Activated T-helper 1 cell treated with Interleukin-2 at 50 U/mL for 16 hours (primary cell): ENCODE measurements around the gene VASP.

Experiments
- DNase-seq: peaks from one replicate; pipeline ENCODE4 v3.0.0-alpha.2; 2020; ENCODE audit warnings: low read depth

Gene VASP

DNA sequence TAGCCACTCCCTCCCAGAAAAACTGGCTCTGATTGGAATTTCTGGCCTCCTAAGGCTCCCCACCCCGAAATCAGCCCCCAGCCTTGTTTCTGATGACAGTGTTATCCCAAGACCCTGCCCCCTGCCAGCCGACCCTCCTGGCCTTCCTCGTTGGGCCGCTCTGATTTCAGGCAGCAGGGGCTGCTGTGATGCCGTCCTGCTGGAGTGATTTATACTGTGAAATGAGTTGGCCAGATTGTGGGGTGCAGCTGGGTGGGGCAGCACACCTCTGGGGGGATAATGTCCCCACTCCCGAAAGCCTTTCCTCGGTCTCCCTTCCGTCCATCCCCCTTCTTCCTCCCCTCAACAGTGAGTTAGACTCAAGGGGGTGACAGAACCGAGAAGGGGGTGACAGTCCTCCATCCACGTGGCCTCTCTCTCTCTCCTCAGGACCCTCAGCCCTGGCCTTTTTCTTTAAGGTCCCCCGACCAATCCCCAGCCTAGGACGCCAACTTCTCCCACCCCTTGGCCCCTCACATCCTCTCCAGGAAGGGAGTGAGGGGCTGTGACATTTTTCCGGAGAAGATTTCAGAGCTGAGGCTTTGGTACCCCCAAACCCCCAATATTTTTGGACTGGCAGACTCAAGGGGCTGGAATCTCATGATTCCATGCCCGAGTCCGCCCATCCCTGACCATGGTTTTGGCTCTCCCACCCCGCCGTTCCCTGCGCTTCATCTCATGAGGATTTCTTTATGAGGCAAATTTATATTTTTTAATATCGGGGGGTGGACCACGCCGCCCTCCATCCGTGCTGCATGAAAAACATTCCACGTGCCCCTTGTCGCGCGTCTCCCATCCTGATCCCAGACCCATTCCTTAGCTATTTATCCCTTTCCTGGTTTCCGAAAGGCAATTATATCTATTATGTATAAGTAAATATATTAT, 33.3 kb upstream of the VASP start:
- DNase-seq = no peak

DNA sequence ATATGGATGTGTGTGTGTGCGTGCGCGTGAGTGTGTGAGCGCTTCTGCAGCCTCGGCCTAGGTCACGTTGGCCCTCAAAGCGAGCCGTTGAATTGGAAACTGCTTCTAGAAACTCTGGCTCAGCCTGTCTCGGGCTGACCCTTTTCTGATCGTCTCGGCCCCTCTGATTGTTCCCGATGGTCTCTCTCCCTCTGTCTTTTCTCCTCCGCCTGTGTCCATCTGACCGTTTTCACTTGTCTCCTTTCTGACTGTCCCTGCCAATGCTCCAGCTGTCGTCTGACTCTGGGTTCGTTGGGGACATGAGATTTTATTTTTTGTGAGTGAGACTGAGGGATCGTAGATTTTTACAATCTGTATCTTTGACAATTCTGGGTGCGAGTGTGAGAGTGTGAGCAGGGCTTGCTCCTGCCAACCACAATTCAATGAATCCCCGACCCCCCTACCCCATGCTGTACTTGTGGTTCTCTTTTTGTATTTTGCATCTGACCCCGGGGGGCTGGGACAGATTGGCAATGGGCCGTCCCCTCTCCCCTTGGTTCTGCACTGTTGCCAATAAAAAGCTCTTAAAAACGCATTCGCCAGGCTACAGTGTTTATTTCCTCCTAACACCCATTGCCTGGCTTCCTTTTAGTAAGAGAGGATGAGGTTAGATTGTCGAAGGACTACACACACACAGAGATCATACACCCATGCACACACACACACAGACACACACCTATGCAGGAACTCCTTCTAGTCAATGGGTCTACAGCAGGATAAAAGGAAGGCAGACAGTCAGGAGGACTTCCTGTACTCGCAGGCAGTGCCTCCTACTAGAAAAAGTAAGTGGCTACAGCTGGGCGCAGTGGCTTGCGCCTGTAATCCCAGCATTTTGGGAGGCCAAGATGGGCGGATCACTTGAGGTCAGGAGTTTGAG, 32.4 kb upstream of the VASP start:
- DNase-seq = no peak

DNA sequence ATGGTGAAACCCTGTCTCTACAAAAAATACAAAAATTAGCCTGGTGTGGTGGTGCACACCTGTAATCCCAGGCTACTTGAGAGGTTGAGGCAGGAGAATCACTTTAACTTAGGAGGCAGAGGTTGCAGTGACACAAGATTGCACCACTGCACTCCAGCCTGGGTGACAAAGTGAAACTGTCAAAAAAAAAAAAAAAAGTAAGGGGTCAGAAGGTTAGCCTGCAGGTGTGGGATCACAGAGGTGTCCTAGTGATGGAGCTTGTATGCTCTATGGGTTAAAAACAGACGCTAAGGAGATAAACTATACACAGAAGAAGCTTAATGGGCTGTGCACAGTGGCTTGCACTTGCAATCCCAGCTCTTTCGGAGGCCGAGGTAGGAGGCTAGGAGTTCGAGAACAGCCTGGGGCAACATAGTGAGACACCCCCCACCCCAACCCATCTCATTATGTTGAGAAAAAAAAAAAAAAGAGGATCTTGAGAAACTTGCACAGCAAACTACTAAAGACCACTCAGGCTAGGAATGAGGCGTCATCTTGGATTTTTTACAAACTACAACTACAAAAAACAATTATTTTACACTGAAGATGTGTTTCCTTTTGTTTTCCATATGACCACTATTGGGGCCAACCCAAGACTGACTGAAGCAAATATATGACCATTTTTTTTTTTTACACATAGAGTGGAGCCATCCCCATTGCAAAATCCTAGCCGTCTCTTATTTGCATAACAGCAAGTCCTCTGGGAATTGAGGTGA, 31.6 kb upstream of the VASP start:
- no peak for DNase-seq

DNA sequence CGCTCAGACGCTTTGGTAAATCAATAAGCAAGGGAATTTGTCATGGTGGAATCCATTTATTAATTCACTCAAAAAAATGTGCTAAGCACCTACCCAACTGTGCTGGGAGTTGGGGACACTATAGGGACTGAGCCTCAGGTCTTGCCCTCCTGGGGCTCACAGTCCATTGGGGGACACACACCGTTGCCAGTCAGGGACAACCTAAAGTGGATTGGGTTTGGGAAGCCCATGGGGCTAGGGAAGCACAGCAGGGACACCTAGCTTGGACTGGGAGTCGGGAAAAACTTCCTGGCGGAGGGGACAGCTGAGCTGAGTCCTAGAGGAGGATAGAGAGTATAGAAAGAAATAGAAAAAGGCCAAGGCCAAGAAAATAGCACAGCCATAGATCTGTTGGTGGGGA, 31.0 kb upstream of the VASP start:
- DNase-seq = no peak

DNA sequence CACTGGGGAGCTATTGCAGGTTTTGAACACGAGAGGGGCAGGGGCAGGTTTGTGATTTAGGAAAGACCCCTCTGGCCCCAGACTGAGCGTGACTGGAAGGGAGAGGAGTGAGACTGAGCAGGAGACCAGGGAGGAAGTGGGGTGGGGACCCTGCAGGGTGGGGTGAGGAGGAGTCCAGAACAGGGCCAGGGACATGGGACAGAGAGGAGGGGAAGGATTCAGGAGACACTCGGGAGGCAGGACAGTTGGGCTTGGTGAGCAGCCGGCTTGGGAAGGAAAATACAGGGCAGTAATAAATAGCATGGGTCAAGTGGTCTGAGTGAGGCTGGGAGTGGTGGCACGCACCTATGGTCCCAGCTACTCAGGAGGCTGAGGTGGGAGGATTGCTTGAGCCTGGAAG, 30.1 kb upstream of the VASP start:
- no peak for DNase-seq

DNA sequence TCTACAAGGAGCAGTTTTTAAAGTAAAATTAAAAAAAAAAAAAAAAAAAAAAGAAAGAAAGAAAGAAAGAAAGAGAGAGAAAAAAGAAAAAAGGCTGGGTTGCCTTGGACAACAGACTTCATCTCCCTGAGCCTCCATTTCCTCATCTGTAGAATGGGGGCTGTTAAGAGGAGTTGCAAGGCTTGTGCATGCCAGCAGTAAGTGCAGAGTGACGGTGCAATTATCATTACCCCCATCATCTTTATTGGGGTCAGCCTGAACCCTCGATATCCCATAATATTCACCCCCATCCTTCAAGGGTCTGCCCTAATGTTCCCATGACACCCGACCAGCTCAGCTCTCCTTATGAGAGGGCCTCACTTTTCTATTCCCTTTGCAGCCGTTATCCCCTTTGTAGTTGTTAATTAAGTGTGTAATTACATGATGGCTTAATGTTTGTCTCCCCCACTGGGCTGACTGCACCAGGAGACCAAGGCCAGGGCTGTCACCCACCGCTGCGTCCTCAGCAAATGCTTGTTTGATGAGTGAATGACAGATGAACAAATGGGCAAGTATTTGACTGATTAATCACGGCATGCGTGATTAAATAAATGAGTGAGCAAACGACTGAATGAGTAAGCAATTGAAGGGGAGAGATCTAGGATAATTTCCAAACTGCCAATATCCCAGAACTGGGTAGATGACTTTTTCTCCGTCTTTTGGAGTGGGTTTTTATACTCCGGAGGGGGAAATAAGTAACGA, 29.4 kb upstream of the VASP start:
- no peak for DNase-seq

DNA sequence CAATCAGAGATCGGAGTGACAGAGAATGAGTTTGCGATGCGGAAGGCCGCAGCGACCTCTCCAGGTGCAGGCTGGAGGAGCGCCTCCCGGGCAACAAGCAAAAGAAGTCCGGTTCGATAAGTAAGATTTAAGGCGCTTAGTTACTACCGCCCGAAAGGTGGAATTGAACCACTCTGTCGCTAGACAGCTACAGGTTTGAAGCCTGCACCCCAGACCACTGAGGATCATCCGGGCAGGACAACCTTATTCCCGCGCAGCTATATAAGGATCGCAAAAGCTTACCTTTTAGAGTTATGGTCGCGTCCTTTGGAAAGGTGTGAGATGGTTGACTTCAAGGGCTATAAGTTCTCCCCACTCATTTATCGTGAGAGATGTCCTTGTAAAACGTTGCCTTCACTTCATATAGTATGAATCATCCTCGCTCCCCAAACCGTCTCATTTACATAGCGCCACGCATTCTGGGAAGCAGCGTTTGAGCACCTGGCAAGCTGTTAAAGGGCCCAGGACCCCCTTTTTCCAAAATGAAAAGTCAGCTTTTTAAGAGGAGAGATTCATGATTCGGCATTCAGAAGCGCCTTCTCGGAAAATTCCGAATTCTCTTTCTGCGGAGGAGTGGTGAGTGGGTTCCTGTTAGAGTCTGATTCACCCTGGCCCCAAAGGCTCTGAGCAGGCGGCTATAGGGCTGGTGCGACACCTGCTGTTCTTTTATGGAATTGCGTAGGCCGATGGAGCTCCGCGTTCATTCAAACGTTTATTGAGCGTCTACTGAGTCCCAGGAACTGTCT, 28.6 kb upstream of the VASP start:
- DNase-seq = peak; percentile 76

DNA sequence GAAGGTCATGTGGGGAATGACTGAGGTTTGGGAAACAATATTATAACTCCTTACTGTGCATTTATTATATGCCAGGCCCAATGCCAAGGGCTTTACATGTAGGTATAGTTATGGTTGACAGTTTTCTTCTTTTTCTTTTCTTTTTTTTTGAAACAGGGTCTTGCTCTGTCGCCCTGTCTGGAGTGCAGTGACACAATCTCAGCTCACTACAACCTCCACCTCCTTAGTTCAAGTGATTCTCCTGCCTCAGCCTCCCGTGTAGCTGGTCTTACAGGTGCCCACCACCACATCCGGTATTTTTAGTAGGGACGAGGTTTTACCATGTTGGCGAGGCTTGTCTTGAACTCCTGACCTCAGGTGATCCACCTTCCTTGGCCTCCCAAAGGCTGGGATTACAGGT, 24.2 kb upstream of the VASP start:
- no peak for DNase-seq

DNA sequence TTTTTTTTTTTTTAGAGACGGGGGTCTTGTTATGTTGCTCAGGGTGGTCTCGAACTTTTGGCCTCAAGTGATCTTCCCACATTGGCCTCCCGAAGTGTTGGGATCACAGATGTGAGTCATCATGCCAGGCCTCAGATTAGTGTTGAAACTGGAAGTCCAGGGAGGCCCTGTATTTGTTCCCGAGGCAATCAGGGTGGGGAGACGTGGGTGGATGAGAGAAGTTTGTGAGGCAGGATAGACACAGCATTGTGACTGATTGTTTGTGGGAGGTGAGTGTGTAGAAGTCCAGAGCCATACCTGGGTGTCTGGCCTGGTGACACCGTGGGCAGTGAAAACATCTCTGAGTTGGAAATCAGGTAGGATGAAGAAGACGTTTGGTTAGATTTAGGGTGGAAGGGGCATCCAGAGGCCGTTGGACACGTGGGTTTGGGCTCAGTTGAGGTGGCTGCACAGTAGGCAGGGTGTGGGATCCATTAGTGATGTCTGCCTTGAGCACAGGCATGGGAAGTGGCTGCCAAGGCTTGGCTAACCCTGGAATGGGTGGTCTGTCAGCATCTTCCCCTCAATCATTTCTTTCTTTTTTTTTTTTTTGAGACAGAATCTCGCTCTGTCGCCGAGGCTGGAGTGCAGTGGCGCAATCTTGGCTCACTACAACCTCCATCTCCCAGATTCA, 22.9 kb upstream of the VASP start:
- no peak for DNase-seq

DNA sequence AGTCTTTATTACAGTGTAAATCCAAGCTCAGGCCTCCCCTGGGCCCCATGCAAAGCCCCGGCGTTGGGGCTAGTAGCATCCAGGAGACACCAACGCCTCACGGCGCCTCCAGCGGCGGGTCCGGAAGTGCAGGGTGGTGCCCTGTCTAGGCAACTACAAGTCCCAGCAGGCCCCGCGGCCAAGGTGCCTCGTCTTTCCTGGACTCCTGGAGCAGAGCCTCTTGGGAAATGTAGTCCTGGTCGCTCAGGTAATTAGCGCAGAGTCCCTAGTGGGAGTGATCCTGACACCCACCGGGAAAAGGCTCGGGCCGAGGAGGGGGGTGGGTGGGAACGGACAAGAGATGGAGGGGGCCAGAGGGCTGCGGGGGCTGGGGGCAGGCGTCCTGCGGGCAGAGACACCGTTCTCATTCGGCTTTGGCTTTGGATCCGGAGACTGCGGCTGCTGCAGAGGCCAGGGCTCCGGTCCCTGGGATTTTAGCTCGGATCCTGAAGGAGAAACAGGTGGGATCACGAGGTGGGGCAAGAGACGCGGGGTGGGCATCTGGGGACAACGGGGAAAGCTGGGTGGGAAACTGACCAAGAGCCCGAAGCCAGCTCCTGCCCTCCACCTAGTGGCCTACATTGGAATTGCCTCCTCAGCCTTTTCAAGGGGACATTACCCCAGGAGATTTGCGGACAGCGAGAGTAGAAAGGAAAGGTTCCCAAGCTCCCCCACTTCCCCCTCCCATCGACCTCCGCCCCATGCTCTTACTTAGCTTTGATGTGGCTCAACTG, 21.8 kb upstream of the VASP start:
- peak; percentile 92 for DNase-seq

DNA sequence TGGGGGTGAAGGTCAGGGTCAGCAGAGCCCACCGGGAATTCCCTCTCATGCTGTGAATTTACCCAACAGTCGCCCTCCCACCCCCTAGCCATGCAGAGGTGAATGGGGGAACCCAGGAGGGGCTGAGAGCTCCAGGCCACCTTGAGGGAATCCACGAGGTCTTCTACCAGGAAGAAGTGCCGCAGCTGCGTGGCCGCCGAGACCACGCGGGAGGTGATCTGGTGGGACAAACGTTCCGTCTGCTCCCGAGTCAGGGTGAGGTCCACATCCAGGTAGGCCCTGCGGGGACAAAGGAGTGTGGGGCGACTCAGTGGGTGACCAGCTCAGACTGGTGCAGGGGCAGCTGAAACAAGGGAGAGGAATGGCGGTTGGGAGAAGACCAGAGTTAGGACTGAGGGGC, 18.6 kb upstream of the VASP start:
- no peak for DNase-seq

DNA sequence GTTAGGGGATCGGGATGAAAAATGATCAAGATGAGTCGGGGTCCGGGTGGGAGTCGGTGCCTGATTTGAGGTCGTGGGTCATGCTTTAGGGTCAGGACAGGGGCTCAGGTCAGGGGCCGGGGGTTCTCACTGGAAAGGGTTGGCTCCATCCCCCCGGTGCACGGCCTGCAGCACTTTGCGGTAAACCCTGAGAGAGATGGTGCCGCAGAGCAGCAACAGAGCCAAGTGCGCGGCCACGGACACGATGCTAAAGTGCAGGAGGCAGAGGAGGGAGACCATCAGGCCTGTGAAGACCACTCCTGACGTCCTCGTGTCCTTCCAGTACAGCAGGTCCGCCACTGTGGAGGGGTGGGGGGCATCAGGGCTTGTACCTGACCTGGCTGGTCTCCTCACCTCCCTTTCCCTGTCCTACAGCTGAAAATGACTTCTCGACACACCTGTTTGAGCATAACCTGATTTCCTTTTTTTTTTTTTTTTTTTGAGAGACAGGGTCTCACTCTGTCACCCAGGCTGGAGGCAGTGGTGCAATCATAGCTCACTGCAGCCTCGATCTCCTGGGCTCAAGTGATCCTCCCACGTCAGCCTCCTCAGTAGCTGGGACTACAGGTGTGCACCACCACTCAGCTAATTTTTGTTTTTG, 17.9 kb upstream of the VASP start:
- no peak for DNase-seq

DNA sequence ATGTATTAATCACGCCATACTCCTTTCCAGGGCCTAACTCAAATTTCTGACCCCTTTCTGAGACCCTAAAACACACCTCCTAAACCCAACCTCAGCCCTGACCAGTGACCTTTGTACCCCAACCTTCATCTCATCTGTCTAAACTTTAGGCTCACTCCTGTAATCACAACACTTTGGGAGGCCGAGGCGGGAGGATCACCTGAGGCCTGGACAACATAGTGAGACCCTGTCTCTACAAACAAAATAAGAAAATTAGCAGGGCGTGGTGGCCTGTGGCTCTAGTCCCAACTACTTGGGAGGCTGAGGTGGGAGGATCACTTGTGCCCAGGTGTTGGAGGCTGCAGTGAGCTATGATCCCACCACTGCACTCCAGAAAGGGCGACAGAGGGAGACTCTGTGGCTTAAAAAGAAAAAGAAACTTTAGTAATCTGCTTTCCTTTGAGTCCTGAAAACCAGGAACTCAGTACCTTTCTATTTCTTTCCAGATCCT, 15.1 kb upstream of the VASP start:
- DNase-seq = no peak

DNA sequence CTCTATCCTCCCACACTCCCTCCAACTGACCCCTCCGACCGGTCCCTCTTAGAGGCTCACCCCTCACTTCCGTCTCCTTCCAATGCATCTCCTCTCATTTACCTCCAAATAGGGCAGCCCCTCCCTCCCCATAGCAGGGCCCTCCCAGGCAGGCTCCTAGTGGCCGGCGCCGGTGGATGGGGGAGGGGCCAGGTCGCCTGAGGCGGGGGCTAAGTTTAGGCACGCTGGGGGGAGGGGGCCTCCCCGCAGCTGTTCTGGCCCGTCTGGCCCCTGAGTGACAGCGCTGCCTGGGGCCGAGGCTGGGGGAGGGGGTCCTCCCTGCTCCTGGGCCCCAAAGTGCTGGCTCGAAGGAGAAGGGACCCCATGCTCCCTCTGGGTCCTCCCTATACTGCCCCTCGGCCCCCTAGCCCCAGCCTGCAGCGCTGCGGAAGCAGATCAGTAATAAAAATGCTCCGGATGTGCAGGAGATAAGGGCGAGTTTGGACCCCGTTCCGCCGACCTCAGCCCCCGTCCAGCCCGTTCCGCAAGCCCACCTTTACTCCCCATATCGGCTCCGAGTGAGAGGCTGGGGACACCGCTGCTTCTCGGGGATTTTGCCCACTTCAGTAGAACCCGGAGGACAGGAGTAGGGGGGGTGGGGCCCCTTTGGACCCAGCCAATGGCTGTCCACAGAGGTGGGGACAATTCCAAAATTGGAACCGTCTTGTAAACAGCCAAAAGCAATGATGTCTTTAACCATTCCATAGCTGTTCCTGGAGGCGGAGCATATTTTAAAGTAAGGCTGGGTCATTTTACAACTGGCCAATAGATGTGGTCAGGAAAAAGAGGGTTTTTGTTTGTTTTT, 14.4 kb upstream of the VASP start:
- no peak for DNase-seq

DNA sequence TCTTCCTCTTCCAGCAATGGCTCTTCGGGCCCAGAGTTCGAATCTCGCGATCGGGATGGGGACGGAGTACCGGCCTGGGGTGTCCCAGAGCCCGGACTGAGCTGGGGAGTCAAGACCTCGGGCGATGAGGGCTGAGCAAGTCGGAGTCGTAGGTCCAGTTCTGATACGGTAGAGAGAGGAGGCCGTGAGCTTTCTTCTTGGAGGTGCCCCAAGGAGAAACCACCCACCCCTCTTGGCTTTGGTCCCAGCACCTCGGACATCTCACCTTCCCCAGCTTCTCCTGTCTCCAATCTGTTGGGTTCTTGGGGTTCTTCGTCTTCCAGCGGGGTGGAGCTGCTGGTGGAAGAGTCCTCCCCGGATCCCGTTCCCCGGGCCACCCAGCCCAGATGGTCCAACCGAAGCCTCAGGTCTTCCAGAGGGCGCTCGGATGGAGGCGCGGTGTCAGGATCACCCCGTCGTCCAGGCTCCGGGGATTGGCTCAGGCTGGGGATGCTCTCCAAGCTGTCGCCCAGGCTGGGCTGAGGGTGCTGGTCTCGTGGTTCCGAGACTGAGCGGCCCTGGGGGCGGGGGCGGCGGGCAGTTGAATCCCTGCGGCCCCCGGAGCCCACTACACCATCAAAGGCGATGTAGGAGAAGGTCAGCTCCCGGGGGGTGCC, 12.9 kb upstream of the VASP start:
- DNase-seq = no peak

DNA sequence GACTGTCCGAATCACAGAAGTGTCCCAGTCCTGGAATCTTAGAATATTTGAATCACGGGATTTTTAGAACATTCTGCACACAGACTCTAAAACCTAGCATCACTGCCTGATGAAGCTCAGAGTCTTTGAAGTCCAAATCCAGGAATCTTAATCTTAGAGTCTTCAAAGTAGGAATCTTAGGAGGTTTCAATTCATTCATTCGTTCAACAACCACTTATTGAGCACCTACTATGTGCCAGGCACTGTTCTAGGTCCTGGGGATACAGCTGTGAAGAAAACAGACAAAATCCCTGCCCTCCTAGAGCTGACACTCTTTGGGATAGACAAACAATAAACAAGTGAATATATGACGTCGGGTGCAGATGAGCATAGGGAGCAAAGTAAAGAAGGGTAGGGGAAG, 12.1 kb upstream of the VASP start:
- no peak for DNase-seq

DNA sequence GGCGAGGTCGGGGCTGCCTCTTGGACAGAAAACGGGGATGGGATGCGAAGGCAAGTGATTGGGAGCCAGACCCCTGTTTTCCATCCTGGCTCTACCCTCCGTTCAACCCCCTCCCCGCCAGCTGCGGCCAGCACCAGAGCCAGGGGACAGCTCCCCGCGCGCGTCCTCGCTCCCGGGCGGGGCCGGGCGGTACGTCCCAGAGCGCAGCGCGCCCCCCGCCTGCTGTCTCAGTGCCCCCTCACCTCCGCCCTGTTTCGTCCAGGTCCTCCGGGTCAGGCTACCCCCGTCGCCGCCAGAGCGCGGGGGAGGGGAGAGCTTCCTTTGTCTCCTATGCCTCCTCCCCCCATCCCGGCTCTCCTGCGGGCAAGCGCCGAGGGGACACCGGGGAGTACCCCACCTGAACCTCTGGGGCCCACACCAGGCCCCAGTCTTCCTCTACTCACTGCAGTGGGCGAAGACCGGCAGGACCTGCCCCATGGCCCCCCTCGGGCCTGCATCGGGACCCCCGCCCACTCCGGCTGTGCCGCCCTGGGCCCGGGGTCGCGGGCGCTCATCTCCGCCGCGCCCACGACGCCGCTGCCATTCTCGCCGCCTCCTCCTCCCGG, 10.8 kb upstream of the VASP start:
- DNase-seq = no peak
